ENCODE measurements around the gene CEP192. TPM values are rescaled to one million over a fixed set of nuclear protein-coding genes. Genes with fewer than 3 reads are reported as not detected.
A peak's percentile ranks its signal among the peaks of the same experiment; 100 is the strongest.
"Not testable (repeated sequence)": the region's sequence is repeated elsewhere in the genome, so short reads cannot be mapped to it uniquely, and the experiment has no call there.

Gene CEP192
- total RNA-seq, 1 experiment from 2014 or later, result 24.3 TPM

- H4K20me1 ChIP-seq (ENCODE audit: insufficient read depth); H2AFZ ChIP-seq (ENCODE audit: low read depth, low read length, poor library complexity, severe bottlenecking); intact Hi-C loops (cut with micrococcal nuclease); H3K9me2 ChIP-seq (ENCODE audit: insufficient read depth); H3K9me3 ChIP-seq (ENCODE audit: control insufficient read depth in 1 of 2, insufficient read depth in 1 of 2, low read depth in 1 of 2, low read length in 2 of 2); H3K27me3 ChIP-seq (ENCODE audit: insufficient read depth, low read length); BruUV-seq (replicated peaks); H3K4me2 ChIP-seq (ENCODE audit: low read length); ATAC-seq; H3K4me3 ChIP-seq (replicated peaks in 1 of 2; ENCODE audit: low read depth in 1 of 2, low read length in 2 of 2); POLR2A ChIA-PET; CTCF ChIA-PET; RAD21 ChIA-PET (ENCODE audit: low non-redundant PET in 1 of 2, low total read pairs in 2 of 2, uncharacterized antibody in 2 of 2, unreplicated experiment in 2 of 2); H3K27ac ChIP-seq (ENCODE audit: low read depth, low read length); H3K9ac ChIP-seq (ENCODE audit: low read length); DNase-seq (ENCODE audit: low read depth, low spot score): not testable (repeated sequence)
- Histone ChIP-seq H3K4me1 (ENCODE audit: control insufficient read depth in 1 of 2, insufficient read depth in 2 of 2, low read length in 2 of 2) (peaks cover 3 to 12% of the 10 kb centered on the region in 2 experiments; a peak in 3 of 4 replicates), H3K36me3 (ENCODE audit: control insufficient read depth in 1 of 2, insufficient read depth in 2 of 2, low read length in 2 of 2) (peaks cover 14 to 33% of the 10 kb centered on the region in 2 experiments; a peak in 3 of 4 replicates), H3K79me2 (ENCODE audit: insufficient read depth, low read length) (peaks cover 35% of the 10 kb centered on the region)
Measured at GRCh38 chr18:12980065-12980464, 11.1 kb upstream of the CEP192 start.

GRCh38 chr18:12989397-12990122 is 1.6 kb upstream of the CEP192 start:
- CTCF ChIA-PET, result interaction anchor here (0.9 kb wide), 1 partner anchor 55 kb away, joined by 3 read pairs; no protein-coding TSS in a partner anchor
- peaks cover 33% of the 10 kb centered on the region for H3K79me2 ChIP-seq (ENCODE audit: insufficient read depth, low read length)
- RAD21 ChIA-PET (ENCODE audit: low non-redundant PET in 1 of 2, low total read pairs in 2 of 2, uncharacterized antibody in 2 of 2, unreplicated experiment in 2 of 2), result no interaction called here
- no TSS peak for BruUV-seq (replicated peaks)
- no peaks in the 10 kb centered on the region for H3K9me2 ChIP-seq (ENCODE audit: insufficient read depth)
- TF ChIP-seq POLR2A (IDR thresholded peaks at IDR 0.05; ENCODE audit: borderline replicate concordance, extremely low read depth, insufficient read depth, insufficient read length) (no peak), FOSL1 (IDR thresholded peaks at IDR 0.05; ENCODE audit: low read depth) (no peak), YY1 (IDR thresholded peaks at IDR 0.05; ENCODE audit: extremely low read depth, insufficient replicate concordance, low read depth, low read length) (no peak), REST (IDR thresholded peaks at IDR 0.05; ENCODE audit: low read depth) (no peak), POLR2AphosphoS5 (IDR thresholded peaks at IDR 0.05; ENCODE audit: low read depth, low read length) (no peak), ZNF274 (IDR thresholded peaks at IDR 0.05; ENCODE audit: low read depth, low read length) (no peak), ZFX (IDR thresholded peaks at IDR 0.05) (no peak), SP1 (IDR thresholded peaks at IDR 0.05; ENCODE audit: low read depth) (no peak), MAX (IDR thresholded peaks at IDR 0.05) (no peak), EGR1 (IDR thresholded peaks at IDR 0.05; ENCODE audit: low read depth) (no peak), ELF1 (IDR thresholded peaks at IDR 0.05; ENCODE audit: borderline replicate concordance, low read depth) (no peak), JUND (IDR thresholded peaks at IDR 0.05) (no peak)
- H3K4me3 ChIP-seq (replicated peaks in 1 of 2; ENCODE audit: low read depth in 1 of 2, low read length in 2 of 2), result peak overlapping the region; percentile 74 to 98; a peak in 3 of 4 replicates
- H4K20me1 ChIP-seq (ENCODE audit: insufficient read depth), result no peaks in the 10 kb centered on the region
- no peak for ATAC-seq
- H3K4me1 ChIP-seq (ENCODE audit: control insufficient read depth in 1 of 2, insufficient read depth in 2 of 2, low read length in 2 of 2), result peaks cover 12 to 24% of the 10 kb centered on the region in 2 experiments; a peak in 3 of 4 replicates
- no peak for DNase-seq (ENCODE audit: low read depth, low spot score)
- H2AFZ ChIP-seq (ENCODE audit: low read depth, low read length, poor library complexity, severe bottlenecking), result no peak overlapping the region
- peak overlapping the region; percentile 92 for H3K9ac ChIP-seq (ENCODE audit: low read length)
- peaks cover 6% of the 10 kb centered on the region in 2 experiments; a peak in 3 of 4 replicates for H3K36me3 ChIP-seq (ENCODE audit: control insufficient read depth in 1 of 2, insufficient read depth in 2 of 2, low read length in 2 of 2)
- H3K27ac ChIP-seq (ENCODE audit: low read depth, low read length), result no peak overlapping the region; the same call in 1 of the 2 replicates
- POLR2A ChIA-PET, result no interaction called here
- no peaks in the 10 kb centered on the region for H3K9me3 ChIP-seq (ENCODE audit: control insufficient read depth in 1 of 2, insufficient read depth in 1 of 2, low read depth in 1 of 2, low read length in 2 of 2)
- H3K27me3 ChIP-seq (ENCODE audit: insufficient read depth, low read length), result no peaks in the 10 kb centered on the region
- H3K4me2 ChIP-seq (ENCODE audit: low read length), result peak overlapping the region; percentile 77
- intact Hi-C loops (cut with micrococcal nuclease), result no loop called here
